ENCODE measurements around the gene RTN4RL1. TPM values are rescaled to one million over a fixed set of nuclear protein-coding genes. Genes with fewer than 3 reads are reported as not detected.

The RTN4RL1 gene
- total RNA-seq, 2 experiments from 2014 or later, result 0.33 to 0.35 TPM

- no peak overlapping the region for H3K4me3 Mint-ChIP-seq
- H3K27me3 Mint-ChIP-seq, result no peaks in the 10 kb centered on the region
- no peaks in the 10 kb centered on the region for H3K9me3 Mint-ChIP-seq
- H3K27ac Mint-ChIP-seq, result no peak overlapping the region
- H3K4me1 Mint-ChIP-seq, result no peaks in the 10 kb centered on the region
- DNase-seq, result no peak
- ChIA-PET CTCF (no interaction called here), POLR2A (no interaction called here)
- H3K36me3 Mint-ChIP-seq (ENCODE audit: low read depth), result no peaks in the 10 kb centered on the region
These were observed 90.2 kb downstream of the RTN4RL1 start for GRCh38 chr17:1934901-1935300.

- DNase-seq, result no peak
- no peaks in the 10 kb centered on the region for H3K9me3 Mint-ChIP-seq
- CTCF ChIA-PET, result no interaction called here
- H3K4me1 Mint-ChIP-seq, result no peaks in the 10 kb centered on the region
- H3K27ac Mint-ChIP-seq, result no peak overlapping the region
- no peak overlapping the region for H3K4me3 Mint-ChIP-seq
- H3K36me3 Mint-ChIP-seq (ENCODE audit: low read depth), result no peaks in the 10 kb centered on the region
- POLR2A ChIA-PET, result no interaction called here
- H3K27me3 Mint-ChIP-seq, result no peaks in the 10 kb centered on the region
These were observed 91.0 kb downstream of the RTN4RL1 start for GRCh38 chr17:1933875-1934715.

GRCh38 chr17:1931844-1932579 lies 93.1 kb downstream of the RTN4RL1 start:
- H3K27me3 Mint-ChIP-seq, result no peaks in the 10 kb centered on the region
- H3K27ac Mint-ChIP-seq, result no peak overlapping the region
- H3K9me3 Mint-ChIP-seq, result no peaks in the 10 kb centered on the region
- DNase-seq, result no peak
- CTCF ChIA-PET, result interaction anchor here (1.1 kb wide), 1 partner anchor 50 kb away, joined by 3 read pairs; no protein-coding TSS in a partner anchor
- no peaks in the 10 kb centered on the region for H3K36me3 Mint-ChIP-seq (ENCODE audit: low read depth)
- POLR2A ChIA-PET, result no interaction called here
- no peaks in the 10 kb centered on the region for H3K4me1 Mint-ChIP-seq
- H3K4me3 Mint-ChIP-seq, result no peak overlapping the region

- H3K36me3 Mint-ChIP-seq (ENCODE audit: low read depth), result no peaks in the 10 kb centered on the region
- CTCF ChIA-PET, result no interaction called here
- H3K27me3 Mint-ChIP-seq, result no peaks in the 10 kb centered on the region
- no peak overlapping the region for H3K4me3 Mint-ChIP-seq
- DNase-seq, result no peak
- POLR2A ChIA-PET, result no interaction called here
- H3K27ac Mint-ChIP-seq, result no peak overlapping the region
- no peaks in the 10 kb centered on the region for H3K9me3 Mint-ChIP-seq
- no peaks in the 10 kb centered on the region for H3K4me1 Mint-ChIP-seq
These were observed 94.8 kb downstream of the RTN4RL1 start for GRCh38 chr17:1930337-1930645.

GRCh38 chr17:1928976-1929375 lies 96.2 kb downstream of the RTN4RL1 start:
- no peaks in the 10 kb centered on the region for H3K4me1 Mint-ChIP-seq
- H3K9me3 Mint-ChIP-seq, result no peaks in the 10 kb centered on the region
- no peak overlapping the region for H3K27ac Mint-ChIP-seq
- H3K36me3 Mint-ChIP-seq (ENCODE audit: low read depth), result no peaks in the 10 kb centered on the region
- no peak overlapping the region for H3K4me3 Mint-ChIP-seq
- ChIA-PET POLR2A (no interaction called here), CTCF (no interaction called here)
- no peaks in the 10 kb centered on the region for H3K27me3 Mint-ChIP-seq
- no peak for DNase-seq

GRCh38 chr17:1920948-1921351 lies 104.2 kb downstream of the RTN4RL1 start:
- peaks cover 3% of the 10 kb centered on the region for H3K27me3 Mint-ChIP-seq
- H3K36me3 Mint-ChIP-seq (ENCODE audit: low read depth), result no peaks in the 10 kb centered on the region
- H3K4me1 Mint-ChIP-seq, result no peaks in the 10 kb centered on the region
- H3K27ac Mint-ChIP-seq, result no peak overlapping the region
- ChIA-PET CTCF (no interaction called here), POLR2A (no interaction called here)
- no peaks in the 10 kb centered on the region for H3K9me3 Mint-ChIP-seq
- no peak for DNase-seq
- no peak overlapping the region for H3K4me3 Mint-ChIP-seq

GRCh38 chr17:1919201-1919600 lies 105.9 kb downstream of the RTN4RL1 start:
- peaks cover 4% of the 10 kb centered on the region for H3K27me3 Mint-ChIP-seq
- POLR2A ChIA-PET, result no interaction called here
- no peak overlapping the region for H3K27ac Mint-ChIP-seq
- no peaks in the 10 kb centered on the region for H3K36me3 Mint-ChIP-seq (ENCODE audit: low read depth)
- H3K4me1 Mint-ChIP-seq, result no peaks in the 10 kb centered on the region
- H3K9me3 Mint-ChIP-seq, result no peaks in the 10 kb centered on the region
- CTCF ChIA-PET, result interaction anchor here (1.4 kb wide), 1 partner anchor 10 kb away, joined by 4 read pairs; no protein-coding TSS in a partner anchor
- no peak overlapping the region for H3K4me3 Mint-ChIP-seq
- DNase-seq, result no peak

- H3K4me3 Mint-ChIP-seq, result no peak overlapping the region
- CTCF ChIA-PET, result no interaction called here
- DNase-seq, result no peak
- H3K4me1 Mint-ChIP-seq, result no peaks in the 10 kb centered on the region
- H3K27ac Mint-ChIP-seq, result no peak overlapping the region
- no peaks in the 10 kb centered on the region for H3K9me3 Mint-ChIP-seq
- H3K36me3 Mint-ChIP-seq (ENCODE audit: low read depth), result no peaks in the 10 kb centered on the region
- H3K27me3 Mint-ChIP-seq, result peaks cover 4% of the 10 kb centered on the region
- POLR2A ChIA-PET, result no interaction called here
These were observed 106.6 kb downstream of the RTN4RL1 start for GRCh38 chr17:1918346-1919162.

GRCh38 chr17:1916963-1917715 lies 108.0 kb downstream of the RTN4RL1 start:
- Mint-ChIP-seq H3K9me3 (no peaks in the 10 kb centered on the region), H3K27me3 (peaks cover 11% of the 10 kb centered on the region), H3K27ac (no peak overlapping the region), H3K4me3 (no peak overlapping the region), H3K4me1 (no peaks in the 10 kb centered on the region), H3K36me3 (ENCODE audit: low read depth) (no peaks in the 10 kb centered on the region)
- ChIA-PET POLR2A (no interaction called here), CTCF (no interaction called here)
- no peak for DNase-seq

GRCh38 chr17:1916316-1916715 lies 108.8 kb downstream of the RTN4RL1 start:
- CTCF ChIA-PET, result no interaction called here
- no peaks in the 10 kb centered on the region for H3K9me3 Mint-ChIP-seq

GRCh38 chr17:1915889-1916288 lies 109.2 kb downstream of the RTN4RL1 start:
- CTCF ChIA-PET, result no interaction called here
- POLR2A ChIA-PET, result no interaction called here
- no peaks in the 10 kb centered on the region for H3K4me1 Mint-ChIP-seq
- no peak overlapping the region for H3K27ac Mint-ChIP-seq
- DNase-seq, result no peak
- no peaks in the 10 kb centered on the region for H3K9me3 Mint-ChIP-seq
- peaks cover 18% of the 10 kb centered on the region for H3K27me3 Mint-ChIP-seq
- no peak overlapping the region for H3K4me3 Mint-ChIP-seq
- no peaks in the 10 kb centered on the region for H3K36me3 Mint-ChIP-seq (ENCODE audit: low read depth)

More at GRCh38 chr17:1916316-1916715, 108.8 kb downstream of the RTN4RL1 start:
- H3K27ac Mint-ChIP-seq, result no peak overlapping the region
- no peaks in the 10 kb centered on the region for H3K4me1 Mint-ChIP-seq
- H3K4me3 Mint-ChIP-seq, result no peak overlapping the region
- H3K27me3 Mint-ChIP-seq, result peaks cover 18% of the 10 kb centered on the region
- H3K36me3 Mint-ChIP-seq (ENCODE audit: low read depth), result no peaks in the 10 kb centered on the region
- DNase-seq, result no peak
- POLR2A ChIA-PET, result no interaction called here

GRCh38 chr17:1914661-1915083 lies 110.5 kb downstream of the RTN4RL1 start:
- ChIA-PET POLR2A (no interaction called here), CTCF (no interaction called here)
- Mint-ChIP-seq H3K4me1 (no peaks in the 10 kb centered on the region), H3K27me3 (peaks cover 26% of the 10 kb centered on the region), H3K4me3 (no peak overlapping the region), H3K27ac (no peak overlapping the region), H3K9me3 (no peaks in the 10 kb centered on the region), H3K36me3 (ENCODE audit: low read depth) (no peaks in the 10 kb centered on the region)
- no peak for DNase-seq

GRCh38 chr17:1913702-1914101 lies 111.4 kb downstream of the RTN4RL1 start:
- Mint-ChIP-seq H3K4me3 (no peak overlapping the region), H3K36me3 (ENCODE audit: low read depth) (no peaks in the 10 kb centered on the region), H3K9me3 (no peaks in the 10 kb centered on the region), H3K27ac (no peak overlapping the region), H3K27me3 (peaks cover 36% of the 10 kb centered on the region), H3K4me1 (peaks cover 4% of the 10 kb centered on the region)
- DNase-seq, result no peak
- ChIA-PET CTCF (no interaction called here), POLR2A (no interaction called here)
